B cell (primary cell): ENCODE results near the gene C5AR1. TPM values are rescaled to one million over a fixed set of nuclear protein-coding genes. Genes with fewer than 3 reads are reported as not detected.

Source experiments
- ATAC-seq: fragments of 200-7000 bp; cut with Tn5 transposase; one replicate; pipeline ENCODE4 v1.10.0; 2021; ENCODE audit warnings: low read depth, mild to moderate bottlenecking, moderate number of reproducible peaks, moderate library complexity
- CTCF ChIA-PET: fragments of 350-600 bp; sonication (Branson Sonifier 250); formaldehyde crosslinking; loops from one replicate; lab custom pipeline; 2021; ENCODE audit warnings: antibody characterized with exemption, inconsistent platforms; lab: Charles Lee
- POLR2A ChIA-PET: fragments of 350-600 bp; sonication (Branson Sonifier 250); formaldehyde crosslinking; loops from one replicate; lab custom pipeline; 2021; ENCODE audit warnings: antibody characterized with exemption; lab: Charles Lee
- DNase-seq: peaks from one replicate; pipeline ENCODE4 v3.0.0; 2013
- H2AFZ ChIP-seq: 2 replicates; pipeline ENCODE4 v1.6.1; 2012; ENCODE audit warnings: mild to moderate bottlenecking, low read depth, low read length; ENCODE audit not compliant: insufficient read depth, poor library complexity, severe bottlenecking
- H3K27ac ChIP-seq, 2 donors: 1 replicate in 1 of 2; 2 replicates in 1 of 2; pipeline ENCODE4 v1.5.1; 2012 to 2013; ENCODE audit warnings: low read length in 2 of 2, mild to moderate bottlenecking in 2 of 2, moderate library complexity in 1 of 2
- H3K27me3 ChIP-seq, 4 experiments: fragments of 200-600 bp in 1 of 4; sonication (generic) in 1 of 4; replicated peaks in 1 of 4; 1 replicate in 2 of 4; 2 replicates in 2 of 4; pipeline versions ENCODE4 v1.6.1 to v1.7.0; 2013 to 2016; ENCODE audit warnings: low read length in 3 of 4, mild to moderate bottlenecking in 2 of 4, mixed read lengths in 1 of 4, moderate library complexity in 1 of 4; ENCODE audit not compliant: insufficient read depth in 4 of 4, control insufficient read depth in 3 of 4; ENCODE audit errors: control extremely low read depth in 1 of 4
- H3K36me3 ChIP-seq, 2 experiments: replicated peaks in 1 of 2; 1 replicate in 1 of 2; 2 replicates in 1 of 2; pipeline versions ENCODE4 v1.6.1 to v1.7.1; 2013; ENCODE audit warnings: low read length in 1 of 2; ENCODE audit not compliant: insufficient read depth in 2 of 2, control insufficient read depth in 1 of 2; ENCODE audit errors: control extremely low read depth in 1 of 2, extremely low read depth in 1 of 2
- H3K4me1 ChIP-seq, 2 donors: fragments of 200-600 bp in 1 of 2; sonication (generic) in 1 of 2; 1 replicate in 1 of 2; 2 replicates in 1 of 2; pipeline versions ENCODE4 v1.5.1 to v1.6.1; 2013 to 2017; ENCODE audit warnings: low read length in 2 of 2; ENCODE audit not compliant: control insufficient read depth in 2 of 2, insufficient read depth in 2 of 2
- H3K4me2 ChIP-seq: replicated peaks from 2 replicates; pipeline ENCODE3; 2012; ENCODE audit warnings: mild to moderate bottlenecking, low read depth, low read length; ENCODE audit not compliant: poor library complexity, severe bottlenecking
- H3K4me3 ChIP-seq, 5 experiments: fragments of 200-600 bp in 1 of 5; sonication (generic) in 1 of 5; 1 replicate in 3 of 5; 2 replicates in 2 of 5; pipeline versions ENCODE4 v1.5.1 to v1.7.0; 2011 to 2016; ENCODE audit warnings: low read length in 4 of 5, mild to moderate bottlenecking in 4 of 5, low read depth in 2 of 5, control low read depth in 1 of 5, moderate library complexity in 1 of 5; ENCODE audit not compliant: insufficient read depth in 1 of 5; ENCODE audit errors: control extremely low read depth in 1 of 5, extremely low read depth in 1 of 5
- H3K79me2 ChIP-seq: fragments of 200-600 bp; sonication (generic); one replicate; pipeline ENCODE4 v1.6.0; 2016; ENCODE audit warnings: low read length; ENCODE audit not compliant: control insufficient read depth, insufficient read depth
- H3K9ac ChIP-seq: fragments of 200-600 bp; sonication (generic); 2 replicates; pipeline ENCODE4 v1.6.1; 2017; ENCODE audit warnings: mild to moderate bottlenecking, low read length, moderate library complexity
- H3K9me3 ChIP-seq, 3 donors: one replicate each; pipeline versions ENCODE4 v1.6.1 to v1.7.1; 2013; ENCODE audit warnings: low read length in 2 of 3; ENCODE audit not compliant: control insufficient read depth in 2 of 3, insufficient read depth in 1 of 3; ENCODE audit errors: control extremely low read depth in 1 of 3
- H4K20me1 ChIP-seq: 2 replicates; pipeline ENCODE4 v1.6.0; 2012; ENCODE audit warnings: mild to moderate bottlenecking, low read length; ENCODE audit not compliant: insufficient read depth, control insufficient read depth, poor library complexity, severe bottlenecking
- H3K27ac Mint-ChIP-seq: one replicate; pipeline ENCODE4 v1.8.0; 2021; ENCODE audit warnings: mixed read lengths
- H3K27me3 Mint-ChIP-seq: one replicate; pipeline ENCODE4 v1.8.0; 2021; ENCODE audit warnings: mixed read lengths
- H3K4me1 Mint-ChIP-seq: one replicate; pipeline ENCODE4 v1.8.0; 2021; ENCODE audit warnings: mixed read lengths
- H3K4me3 Mint-ChIP-seq: one replicate; pipeline ENCODE4 v1.8.0; 2021; ENCODE audit warnings: mixed read lengths
- H3K9me3 Mint-ChIP-seq: one replicate; pipeline ENCODE4 v1.8.0; 2022; ENCODE audit warnings: mixed read lengths; ENCODE audit not compliant: insufficient read depth
- CTCF ChIP-seq: fragments of 200-600 bp; IDR thresholded peaks from one replicate; pipeline ENCODE4 v1.8.0; 2022; ENCODE audit warnings: antibody characterized with exemption, mild to moderate bottlenecking
- EZH2 ChIP-seq: IDR thresholded peaks from 2 replicates; pipeline ENCODE4 v1.6.1; 2012; ENCODE audit warnings: borderline replicate concordance, low read depth, mild to moderate bottlenecking, moderate library complexity, low read length; ENCODE audit not compliant: insufficient read depth, poor library complexity, severe bottlenecking
- WGBS: methylation state at CpG from one replicate; pipeline ENCODE4 v1.1.5; 2013; ENCODE audit warnings: missing lambda C conversion rate; ENCODE audit not compliant: insufficient coverage; 5-methylcytosine and 5-hydroxymethylcytosine counted together
- intact Hi-C: fragments of 100-400 bp; cut with micrococcal nuclease; formaldehyde crosslinking; loops from one replicate; pipeline ENCODE4 v1.10.0; 2022
- polyA plus RNA-seq: library from polyadenylated mRNA; depleted of rRNA; stranded (reverse); fragments of >200 nt; gene quantifications from 2 replicates; pipeline ENCODE4 v1.2.3, GENCODE V29; 2012
- total RNA-seq, 2 donors: library from RNA; stranded (reverse); fragments of 120-200 nt in 1 of 2; gene quantifications; 1 replicate in 1 of 2; 2 replicates in 1 of 2; pipeline versions ENCODE4 v1.2.3 to v1.2.4, GENCODE V29; 2013 to 2022

Gene C5AR1
- total and polyA plus RNA-seq, 2 donors (not counting 1 experiment from before 2014, with no cell fraction given), result 4.1 to 4.9 TPM

GRCh38 chr19:47273313-47274070 lies 36.2 kb upstream of the C5AR1 start:
- ChIA-PET CTCF (interaction anchor here (1.0 to 3.3 kb wide), 6 partner anchors 13 to 118 kb away, joined by 3 to 22 read pairs (median 8); partner anchors contain the start of gene CCDC9), POLR2A (interaction anchor here (0.6 to 4.1 kb wide), 14 partner anchors 11 to 982 kb away, joined by 3 to 74 read pairs (median 6); partner anchors contain the start of genes CARD8, CCDC9 and SLC1A5)
- Histone ChIP-seq H3K4me2 (peak overlapping the region; percentile 100), H3K9me3 (no peaks in the 10 kb centered on the region), H3K9ac (peak overlapping the region; percentile 100), H3K79me2 (no peaks in the 10 kb centered on the region), H4K20me1 (peaks cover 17% of the 10 kb centered on the region), H3K4me1 (peaks cover 12 to 22% of the 10 kb centered on the region in 2 donors), H3K27me3 (no peaks in the 10 kb centered on the region), H2AFZ (peak overlapping the region; percentile 64), H3K36me3 (peaks cover 0 to 13% of the 10 kb centered on the region in 2 experiments), H3K27ac (peak overlapping the region; percentile 94 to 98), H3K4me3 (peak overlapping the region; percentile 54 to 99 (median 96))
- peak overlapping the region; percentile 97 for H3K4me3 Mint-ChIP-seq
- intact Hi-C loops, result loop anchor here (1.0 to 10.0 kb wide), 8 partner anchors 16 to 1364 kb away; partner anchors contain the start of genes BICRA, DBP, DHX34 and NAPA
- DNase-seq, result peak; percentile 91
- H3K27me3 Mint-ChIP-seq, result no peaks in the 10 kb centered on the region
- peaks cover 22% of the 10 kb centered on the region for H3K4me1 Mint-ChIP-seq
- WGBS, result under 1% methylated on average over 33 of the region's 54 CpGs
- ATAC-seq, result peak; percentile 56
- peak overlapping the region; percentile 99 for H3K27ac Mint-ChIP-seq
- H3K9me3 Mint-ChIP-seq, result no peaks in the 10 kb centered on the region
- TF ChIP-seq CTCF (no peak), EZH2 (no peak)
